ENCODE data around the gene MRNIP. TPM values are rescaled to one million over a fixed set of nuclear protein-coding genes. Genes with fewer than 3 reads are reported as not detected.

MRNIP gene
- polyA plus RNA-seq, 1 donor (not counting 4 experiments of a cell fraction or from before 2014, with no cell fraction given) = 14.9 TPM

GRCh38 chr5:179874536-179875292, 16.1 kb upstream of the MRNIP start:
- peaks cover 22 to 50% of the 10 kb centered on the region in 2 experiments for H3K36me3 ChIP-seq (ENCODE audit: control insufficient read depth in 2 of 2, extremely low read depth in 1 of 2, insufficient read depth in 2 of 2, low read length in 2 of 2)
- dilution Hi-C loops (cut with MboI; ENCODE audit: extremely low pct_ligation_motif_present, low sequenced_read_pairs) = no loop called here
- TF ChIP-seq EZH2 (IDR thresholded peaks at IDR 0.05; ENCODE audit: low read length) (no peak), CTCF (optimal IDR thresholded peaks at IDR 0.05 in 1 of 3, IDR thresholded peaks at IDR 0.05 in 1 of 3, conservative IDR thresholded peaks at IDR 0.05 in 1 of 3; ENCODE audit: extremely low read depth in 1 of 3, insufficient read depth in 2 of 3, low read length in 3 of 3) (no peak)

GRCh38 chr5:179874136-179874535, 15.5 kb upstream of the MRNIP start:
- Histone ChIP-seq H3K4me3 (ENCODE audit: control insufficient read depth in 2 of 3, extremely low read depth in 1 of 3, insufficient read depth in 2 of 3, low read depth in 1 of 3, low read length in 3 of 3) (no peak overlapping the region), H3K36me3 (ENCODE audit: control insufficient read depth in 2 of 2, extremely low read depth in 1 of 2, insufficient read depth in 2 of 2, low read length in 2 of 2) (peaks cover 22 to 52% of the 10 kb centered on the region in 2 experiments), H3K4me2 (ENCODE audit: control insufficient read depth, extremely low read depth, insufficient read depth, low read depth, low read length) (no peak overlapping the region), H3K9ac (ENCODE audit: control insufficient read depth, extremely low read depth, insufficient read depth, low read length) (no peak overlapping the region), H3K4me1 (ENCODE audit: control insufficient read depth, extremely low read depth, insufficient read depth, low read length) (no peaks in the 10 kb centered on the region), H2AFZ (ENCODE audit: control insufficient read depth, low read length) (no peak overlapping the region), H3K79me2 (ENCODE audit: control insufficient read depth, insufficient read depth, low read length) (no peaks in the 10 kb centered on the region), H4K20me1 (ENCODE audit: control insufficient read depth, extremely low read depth, insufficient read depth, low read length) (no peaks in the 10 kb centered on the region), H3K9me3 (ENCODE audit: control insufficient read depth, low read depth, low read length) (no peaks in the 10 kb centered on the region), H3K27me3 (ENCODE audit: control insufficient read depth, extremely low read depth, insufficient read depth, low read length) (no peaks in the 10 kb centered on the region), H3K9me1 (ENCODE audit: control insufficient read depth, extremely low read depth, insufficient read depth, low read length) (no peaks in the 10 kb centered on the region), H3K27ac (ENCODE audit: control insufficient read depth, insufficient read depth, low read length) (no peak overlapping the region)
- TF ChIP-seq EZH2 (IDR thresholded peaks at IDR 0.05; ENCODE audit: low read length) (no peak), CTCF (optimal IDR thresholded peaks at IDR 0.05 in 1 of 3, IDR thresholded peaks at IDR 0.05 in 1 of 3, conservative IDR thresholded peaks at IDR 0.05 in 1 of 3; ENCODE audit: extremely low read depth in 1 of 3, insufficient read depth in 2 of 3, low read length in 3 of 3) (no peak)
- DNase-seq (ENCODE audit: low read depth, low spot score) = no peak
- no peak for FAIRE-seq
- dilution Hi-C loops (cut with MboI; ENCODE audit: extremely low pct_ligation_motif_present, low sequenced_read_pairs) = no loop called here

More at GRCh38 chr5:179874536-179875292, 16.1 kb upstream of the MRNIP start:
- FAIRE-seq = no peak
- Histone ChIP-seq H3K27me3 (ENCODE audit: control insufficient read depth, extremely low read depth, insufficient read depth, low read length) (no peaks in the 10 kb centered on the region), H3K4me1 (ENCODE audit: control insufficient read depth, extremely low read depth, insufficient read depth, low read length) (no peaks in the 10 kb centered on the region), H4K20me1 (ENCODE audit: control insufficient read depth, extremely low read depth, insufficient read depth, low read length) (no peaks in the 10 kb centered on the region), H3K79me2 (ENCODE audit: control insufficient read depth, insufficient read depth, low read length) (no peaks in the 10 kb centered on the region), H3K9me3 (ENCODE audit: control insufficient read depth, low read depth, low read length) (no peaks in the 10 kb centered on the region), H3K4me3 (ENCODE audit: control insufficient read depth in 2 of 3, extremely low read depth in 1 of 3, insufficient read depth in 2 of 3, low read depth in 1 of 3, low read length in 3 of 3) (no peak overlapping the region), H2AFZ (ENCODE audit: control insufficient read depth, low read length) (no peak overlapping the region), H3K27ac (ENCODE audit: control insufficient read depth, insufficient read depth, low read length) (no peak overlapping the region), H3K9ac (ENCODE audit: control insufficient read depth, extremely low read depth, insufficient read depth, low read length) (no peak overlapping the region), H3K9me1 (ENCODE audit: control insufficient read depth, extremely low read depth, insufficient read depth, low read length) (no peaks in the 10 kb centered on the region), H3K4me2 (ENCODE audit: control insufficient read depth, extremely low read depth, insufficient read depth, low read depth, low read length) (no peak overlapping the region)
- DNase-seq (ENCODE audit: low read depth, low spot score) = no peak
